Measurements from ENCODE around the gene PARVB. TPM values are rescaled to one million over a fixed set of nuclear protein-coding genes. Genes with fewer than 3 reads are reported as not detected.

PARVB gene
- total RNA-seq, 1 donor from 2014 or later: 94.6 TPM

- no peak for TF ChIP-seq CTCF (IDR thresholded peaks at IDR 0.05; ENCODE audit: insufficient read depth, low read length, poor library complexity, severe bottlenecking)
- H3K27me3 ChIP-seq (ENCODE audit: control insufficient read depth, insufficient read depth, low read length): peaks cover 10% of the 10 kb centered on the region
- no peaks in the 10 kb centered on the region for H3K36me3 ChIP-seq (ENCODE audit: control insufficient read depth, insufficient read depth, low read length)
- no peak for DNase-seq (ENCODE audit: low read depth)
- no peak overlapping the region for H3K4me3 ChIP-seq (ENCODE audit: low read depth, low read length)
Observed at GRCh38 chr22:44186737-44187136, 162.6 kb downstream of the PARVB start.

- H3K36me3 ChIP-seq (ENCODE audit: control insufficient read depth, insufficient read depth, low read length): no peaks in the 10 kb centered on the region
- TF ChIP-seq CTCF (IDR thresholded peaks at IDR 0.05; ENCODE audit: insufficient read depth, low read length, poor library complexity, severe bottlenecking): no peak
- DNase-seq (ENCODE audit: low read depth): no peak
- peaks cover 6% of the 10 kb centered on the region for H3K27me3 ChIP-seq (ENCODE audit: control insufficient read depth, insufficient read depth, low read length)
- H3K4me3 ChIP-seq (ENCODE audit: low read depth, low read length): no peak overlapping the region
Observed at GRCh38 chr22:44187652-44188230, 163.6 kb downstream of the PARVB start.

GRCh38 chr22:44188316-44188715, 164.2 kb downstream of the PARVB start:
- H3K36me3 ChIP-seq (ENCODE audit: control insufficient read depth, insufficient read depth, low read length): no peaks in the 10 kb centered on the region
- no peak for DNase-seq (ENCODE audit: low read depth)
- no peak overlapping the region for H3K4me3 ChIP-seq (ENCODE audit: low read depth, low read length)
- H3K27me3 ChIP-seq (ENCODE audit: control insufficient read depth, insufficient read depth, low read length): peaks cover 6% of the 10 kb centered on the region
- TF ChIP-seq CTCF (IDR thresholded peaks at IDR 0.05; ENCODE audit: insufficient read depth, low read length, poor library complexity, severe bottlenecking): no peak

GRCh38 chr22:44188986-44189630, 165.0 kb downstream of the PARVB start:
- Histone ChIP-seq H3K36me3 (ENCODE audit: control insufficient read depth, insufficient read depth, low read length) (no peaks in the 10 kb centered on the region), H3K27me3 (ENCODE audit: control insufficient read depth, insufficient read depth, low read length) (peaks cover 4% of the 10 kb centered on the region), H3K4me3 (ENCODE audit: low read depth, low read length) (no peak overlapping the region)
- no peak for TF ChIP-seq CTCF (IDR thresholded peaks at IDR 0.05; ENCODE audit: insufficient read depth, low read length, poor library complexity, severe bottlenecking)
- DNase-seq (ENCODE audit: low read depth): no peak

- no peak for DNase-seq (ENCODE audit: low read depth)
- no peak for TF ChIP-seq CTCF (IDR thresholded peaks at IDR 0.05; ENCODE audit: insufficient read depth, low read length, poor library complexity, severe bottlenecking)
- no peak overlapping the region for H3K4me3 ChIP-seq (ENCODE audit: low read depth, low read length)
- H3K27me3 ChIP-seq (ENCODE audit: control insufficient read depth, insufficient read depth, low read length): peaks cover 10% of the 10 kb centered on the region
- no peaks in the 10 kb centered on the region for H3K36me3 ChIP-seq (ENCODE audit: control insufficient read depth, insufficient read depth, low read length)
Observed at GRCh38 chr22:44190381-44190976, 166.4 kb downstream of the PARVB start.
